SU-DHL-6 (cell line): ENCODE data around the gene HMCN2.

Experiments used
- H2AFZ ChIP-seq: fragments of 200-600 bp; sonication (generic); 2 replicates; pipeline ENCODE4 v1.6.1; 2014; ENCODE audit warnings: low read depth, mild to moderate bottlenecking, moderate library complexity, mixed read lengths, antibody characterized with exemption, low read length; ENCODE audit not compliant: severe bottlenecking
- H3F3A ChIP-seq: fragments of 200-600 bp; shearing (Covaris generic); 2 replicates; pipeline ENCODE4 v1.6.0; 2016; ENCODE audit warnings: antibody characterized with exemption, mild to moderate bottlenecking; ENCODE audit not compliant: insufficient read depth
- H3K27ac ChIP-seq: fragments of 200-600 bp; sonication (generic); 2 replicates; pipeline ENCODE4 v1.5.1; 2016; ENCODE audit warnings: low read depth, mild to moderate bottlenecking, low read length, moderate library complexity, mixed read lengths
- H3K27me3 ChIP-seq: fragments of 200-600 bp; sonication (generic), shearing (Covaris generic); 2 replicates; pipeline ENCODE4 v1.6.0; 2014; ENCODE audit warnings: mild to moderate bottlenecking, low read length
- H3K36me3 ChIP-seq: fragments of 200-600 bp; sonication (generic); 2 replicates; pipeline ENCODE4 v1.6.1; 2014; ENCODE audit warnings: mild to moderate bottlenecking, low read length, mixed read lengths
- H3K4me2 ChIP-seq: fragments of 300-600, 200-600 bp; shearing (Covaris generic), sonication (generic); 2 replicates; pipeline ENCODE4 v1.6.0; 2014; ENCODE audit warnings: low read length, low read depth, mild to moderate bottlenecking; ENCODE audit not compliant: poor library complexity, severe bottlenecking
- H3K4me3 ChIP-seq: fragments of 200-600 bp; sonication (generic); 2 replicates; pipeline ENCODE4 v1.5.1; 2014; ENCODE audit warnings: antibody characterized with exemption, low read length, mild to moderate bottlenecking, mixed read lengths; ENCODE audit not compliant: insufficient read depth, poor library complexity, severe bottlenecking
- H3K79me2 ChIP-seq: fragments of 200-600 bp; sonication (generic); 2 replicates; pipeline ENCODE4 v1.6.1; 2014; ENCODE audit warnings: mild to moderate bottlenecking, low read length, moderate library complexity; ENCODE audit not compliant: insufficient read depth
- H3K9ac ChIP-seq: fragments of 200-600 bp; sonication (generic); 2 replicates; pipeline ENCODE4 v1.7.0; 2014; ENCODE audit warnings: mild to moderate bottlenecking, low read length
- H3K9me2 ChIP-seq: fragments of 200-600 bp; sonication (generic); replicated peaks from 2 replicates; pipeline ENCODE4 v1.6.1; 2014; ENCODE audit warnings: low read length; ENCODE audit not compliant: insufficient read depth
- H3K9me3 ChIP-seq: fragments of 200-600 bp; sonication (generic); 2 replicates; pipeline ENCODE4 v1.6.1; 2014; ENCODE audit warnings: low read length, mixed read lengths; ENCODE audit not compliant: insufficient read depth
- H4K20me1 ChIP-seq: fragments of 200-600 bp; sonication (generic); 2 replicates; pipeline ENCODE4 v1.6.1; 2014; ENCODE audit warnings: low read depth, mild to moderate bottlenecking, antibody characterized with exemption, low read length, moderate library complexity, mixed read lengths
- EZH2phosphoT487 ChIP-seq: fragments of 200-600 bp; sonication (generic), shearing (Covaris generic); conservative IDR thresholded peaks from 2 replicates; pipeline ENCODE4 v1.6.1; 2018; ENCODE audit warnings: mild to moderate bottlenecking, antibody characterized with exemption, low read length, moderate library complexity, mixed read lengths
- TF ChIP-seq, protein P1 (sequence below): fragments of 200-600 bp; sonication (generic); IDR thresholded peaks from one replicate; pipeline ENCODE4 v1.5.1; 2017; ENCODE audit warnings: antibody characterized with exemption, mild to moderate bottlenecking, low read length, moderate library complexity; ENCODE audit not compliant: insufficient read depth, poor library complexity, severe bottlenecking

Gene HMCN2

DNA sequence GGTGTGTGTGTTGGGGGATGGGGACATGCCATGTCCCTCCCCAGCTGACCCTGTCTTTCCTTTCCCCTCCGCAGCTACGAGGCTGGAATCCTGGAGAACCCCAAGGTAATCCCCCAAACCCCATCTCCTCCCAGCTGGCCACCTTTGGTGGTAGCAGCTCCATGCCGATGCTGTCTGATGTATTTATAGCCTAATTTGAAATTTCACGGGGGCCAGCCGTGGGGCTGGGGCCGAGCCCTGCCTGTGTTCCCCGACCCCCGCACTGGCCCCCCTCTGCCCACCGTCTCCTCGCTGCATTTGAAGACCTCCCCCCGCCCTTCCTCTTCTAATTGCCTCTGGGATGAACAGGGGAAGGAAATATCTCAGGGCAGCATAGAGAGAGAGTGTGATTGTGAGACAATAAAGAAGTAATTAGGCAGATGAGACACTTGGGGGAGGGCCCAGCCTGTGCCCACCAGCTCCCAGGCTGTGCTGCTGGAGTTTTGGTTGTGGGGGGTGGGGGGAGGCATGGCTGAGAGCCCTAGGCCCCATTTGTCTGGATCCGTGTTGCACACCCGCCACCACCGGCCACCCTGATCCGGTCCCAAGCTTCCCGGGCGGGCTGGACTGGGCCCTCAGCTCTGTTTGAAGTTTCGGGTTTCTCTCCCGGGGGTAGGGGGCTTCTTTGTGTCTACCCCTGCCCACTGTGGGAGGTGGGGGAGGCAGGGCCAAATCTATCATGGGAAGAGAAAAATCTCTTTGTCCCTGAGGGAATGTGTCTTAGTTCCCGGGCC is 206.0 kb downstream of the HMCN2 start:
- H4K20me1 ChIP-seq = no peaks in the 10 kb centered on the region
- no peak overlapping the region for H2AFZ ChIP-seq
- no peak overlapping the region for H3K4me2 ChIP-seq
- no peak overlapping the region for H3K9ac ChIP-seq
- H3F3A ChIP-seq = no peaks in the 10 kb centered on the region
- no peaks in the 10 kb centered on the region for H3K36me3 ChIP-seq
- H3K9me3 ChIP-seq = no peaks in the 10 kb centered on the region
- no peak overlapping the region for H3K27ac ChIP-seq
- H3K9me2 ChIP-seq = no peaks in the 10 kb centered on the region
- H3K4me3 ChIP-seq = no peak overlapping the region
- TF ChIP-seq, protein P1, sequence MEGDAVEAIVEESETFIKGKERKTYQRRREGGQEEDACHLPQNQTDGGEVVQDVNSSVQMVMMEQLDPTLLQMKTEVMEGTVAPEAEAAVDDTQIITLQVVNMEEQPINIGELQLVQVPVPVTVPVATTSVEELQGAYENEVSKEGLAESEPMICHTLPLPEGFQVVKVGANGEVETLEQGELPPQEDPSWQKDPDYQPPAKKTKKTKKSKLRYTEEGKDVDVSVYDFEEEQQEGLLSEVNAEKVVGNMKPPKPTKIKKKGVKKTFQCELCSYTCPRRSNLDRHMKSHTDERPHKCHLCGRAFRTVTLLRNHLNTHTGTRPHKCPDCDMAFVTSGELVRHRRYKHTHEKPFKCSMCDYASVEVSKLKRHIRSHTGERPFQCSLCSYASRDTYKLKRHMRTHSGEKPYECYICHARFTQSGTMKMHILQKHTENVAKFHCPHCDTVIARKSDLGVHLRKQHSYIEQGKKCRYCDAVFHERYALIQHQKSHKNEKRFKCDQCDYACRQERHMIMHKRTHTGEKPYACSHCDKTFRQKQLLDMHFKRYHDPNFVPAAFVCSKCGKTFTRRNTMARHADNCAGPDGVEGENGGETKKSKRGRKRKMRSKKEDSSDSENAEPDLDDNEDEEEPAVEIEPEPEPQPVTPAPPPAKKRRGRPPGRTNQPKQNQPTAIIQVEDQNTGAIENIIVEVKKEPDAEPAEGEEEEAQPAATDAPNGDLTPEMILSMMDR = no peak
- no peak for TF ChIP-seq EZH2phosphoT487
- no peaks in the 10 kb centered on the region for H3K79me2 ChIP-seq
- no peaks in the 10 kb centered on the region for H3K27me3 ChIP-seq

DNA sequence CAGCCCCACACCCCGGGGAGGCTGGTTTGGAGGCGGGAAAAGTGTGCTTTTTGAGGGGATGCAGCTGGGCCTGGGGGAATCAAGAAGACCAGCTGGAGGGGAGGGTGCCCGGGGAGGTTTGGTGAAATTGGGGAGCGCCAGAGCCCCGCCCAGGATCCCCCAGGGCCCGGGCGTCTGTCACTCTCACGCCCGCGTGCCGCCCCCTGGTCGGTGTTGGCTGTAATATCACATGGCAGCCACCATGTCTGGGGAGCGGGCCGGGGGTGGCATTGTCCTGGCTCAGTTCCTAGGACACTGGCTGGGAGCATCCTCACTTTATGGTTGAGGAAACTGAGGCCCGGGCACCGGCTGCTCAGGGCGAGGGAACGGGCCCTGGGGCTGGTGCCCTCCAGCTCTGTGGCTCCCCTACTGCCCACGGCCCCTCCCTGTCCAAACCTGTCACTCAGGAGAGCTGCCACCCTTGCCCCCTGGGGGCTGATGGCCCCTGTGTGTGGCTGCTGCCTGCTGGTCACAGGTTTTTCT is 206.7 kb downstream of the HMCN2 start:
- Histone ChIP-seq H3K36me3 (no peaks in the 10 kb centered on the region), H3K27ac (no peak overlapping the region), H2AFZ (no peak overlapping the region), H3K9ac (no peak overlapping the region), H3K4me3 (no peak overlapping the region), H3K27me3 (no peaks in the 10 kb centered on the region), H3K9me3 (no peaks in the 10 kb centered on the region), H3K4me2 (no peak overlapping the region), H3F3A (no peaks in the 10 kb centered on the region), H4K20me1 (no peaks in the 10 kb centered on the region), H3K9me2 (no peaks in the 10 kb centered on the region), H3K79me2 (no peaks in the 10 kb centered on the region)
- TF ChIP-seq, protein P1 = no peak

DNA sequence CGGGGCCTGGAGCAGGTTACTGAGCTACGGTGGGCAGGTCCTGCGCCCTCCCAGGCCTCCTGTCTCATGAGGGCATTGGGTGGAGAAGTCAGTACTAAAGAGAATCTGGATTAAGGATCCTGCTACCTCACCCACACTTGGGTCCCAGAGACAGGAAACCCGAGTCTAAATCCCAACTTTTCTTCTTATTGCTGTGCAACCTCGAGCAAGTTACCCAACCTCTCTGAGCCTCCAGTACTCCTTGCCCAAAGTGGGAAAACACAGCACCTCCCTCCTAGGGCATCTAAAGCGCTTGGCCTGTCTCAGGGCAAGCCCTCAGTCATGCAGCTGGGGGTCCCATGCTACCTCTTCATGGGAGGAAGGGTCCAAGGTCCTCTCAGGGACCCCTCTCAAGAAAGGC is 207.4 kb downstream of the HMCN2 start:
- Histone ChIP-seq H3K27me3 (no peaks in the 10 kb centered on the region), H4K20me1 (no peaks in the 10 kb centered on the region), H3K79me2 (no peaks in the 10 kb centered on the region), H3K27ac (no peak overlapping the region), H3K9me2 (no peaks in the 10 kb centered on the region), H3K9me3 (no peaks in the 10 kb centered on the region), H3K9ac (no peak overlapping the region), H3F3A (no peaks in the 10 kb centered on the region), H3K4me3 (no peak overlapping the region), H3K36me3 (no peaks in the 10 kb centered on the region), H3K4me2 (no peak overlapping the region), H2AFZ (no peak overlapping the region)
- TF ChIP-seq EZH2phosphoT487 = no peak
- TF ChIP-seq, protein P1 = no peak
